ENCODE results near the gene KRT3.

DNA sequence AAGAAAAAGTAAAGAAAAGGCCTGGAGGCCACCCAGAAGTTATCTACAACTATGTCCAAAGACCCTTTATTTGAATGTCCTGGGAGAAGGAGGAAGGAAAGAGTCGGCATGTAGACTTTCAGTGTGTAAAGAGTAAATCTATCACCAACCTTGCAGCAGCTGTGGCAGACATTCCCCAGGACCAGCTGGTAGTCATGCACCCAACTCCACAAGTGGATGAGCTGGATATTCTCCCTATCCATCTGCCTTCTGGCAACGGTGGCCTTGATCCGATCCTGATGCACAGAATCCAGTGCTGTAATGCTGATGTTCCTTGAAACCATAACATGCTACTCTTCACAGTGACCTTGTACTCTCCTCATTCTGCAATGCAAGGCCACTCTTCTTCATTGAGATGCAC lies 46.1 kb downstream of the KRT3 start:
- TF ChIP-seq, protein P1, sequence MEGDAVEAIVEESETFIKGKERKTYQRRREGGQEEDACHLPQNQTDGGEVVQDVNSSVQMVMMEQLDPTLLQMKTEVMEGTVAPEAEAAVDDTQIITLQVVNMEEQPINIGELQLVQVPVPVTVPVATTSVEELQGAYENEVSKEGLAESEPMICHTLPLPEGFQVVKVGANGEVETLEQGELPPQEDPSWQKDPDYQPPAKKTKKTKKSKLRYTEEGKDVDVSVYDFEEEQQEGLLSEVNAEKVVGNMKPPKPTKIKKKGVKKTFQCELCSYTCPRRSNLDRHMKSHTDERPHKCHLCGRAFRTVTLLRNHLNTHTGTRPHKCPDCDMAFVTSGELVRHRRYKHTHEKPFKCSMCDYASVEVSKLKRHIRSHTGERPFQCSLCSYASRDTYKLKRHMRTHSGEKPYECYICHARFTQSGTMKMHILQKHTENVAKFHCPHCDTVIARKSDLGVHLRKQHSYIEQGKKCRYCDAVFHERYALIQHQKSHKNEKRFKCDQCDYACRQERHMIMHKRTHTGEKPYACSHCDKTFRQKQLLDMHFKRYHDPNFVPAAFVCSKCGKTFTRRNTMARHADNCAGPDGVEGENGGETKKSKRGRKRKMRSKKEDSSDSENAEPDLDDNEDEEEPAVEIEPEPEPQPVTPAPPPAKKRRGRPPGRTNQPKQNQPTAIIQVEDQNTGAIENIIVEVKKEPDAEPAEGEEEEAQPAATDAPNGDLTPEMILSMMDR (IDR thresholded peaks at IDR 0.05; ENCODE audit: low read depth, low read length, poor library complexity, severe bottlenecking): no peak
- no peak for TF ChIP-seq EZH2phosphoT487 (IDR thresholded peaks at IDR 0.05; ENCODE audit: borderline replicate concordance, low read length)

All from DOHH2 (cell line).